ENCODE results near the gene STAMBP.

Gene STAMBP

GRCh38 chr2:73908689-73909652 is 80.2 kb downstream of the STAMBP start:
- DNase-seq: no peak

- DNase-seq: no peak
Observed at GRCh38 chr2:73910873-73911547, 82.2 kb downstream of the STAMBP start.

GRCh38 chr2:73911548-73912208 is 82.9 kb downstream of the STAMBP start:
- no peak for DNase-seq

- no peak for DNase-seq
Observed at GRCh38 chr2:73913414-73914054, 84.8 kb downstream of the STAMBP start.

GRCh38 chr2:73914667-73915066 is 85.9 kb downstream of the STAMBP start:
- DNase-seq: no peak

GRCh38 chr2:73915437-73915993 is 86.8 kb downstream of the STAMBP start:
- DNase-seq: no peak

- no peak for DNase-seq
Observed at GRCh38 chr2:73916666-73917065, 87.9 kb downstream of the STAMBP start.

GRCh38 chr2:73917296-73917695 is 88.5 kb downstream of the STAMBP start:
- DNase-seq: no peak

- no peak for DNase-seq
Observed at GRCh38 chr2:73917696-73918207, 89.0 kb downstream of the STAMBP start.

- no peak for DNase-seq
Observed at GRCh38 chr2:73918856-73919255, 90.1 kb downstream of the STAMBP start.

GRCh38 chr2:73919596-73920228 is 91.0 kb downstream of the STAMBP start:
- no peak for DNase-seq

GRCh38 chr2:73920577-73921545 is 92.1 kb downstream of the STAMBP start:
- DNase-seq: no peak

- no peak for DNase-seq
Observed at GRCh38 chr2:73921581-73921980, 92.8 kb downstream of the STAMBP start.

- no peak for DNase-seq
Observed at GRCh38 chr2:73922681-73923080, 93.9 kb downstream of the STAMBP start.

Data from DMS79 treated with DMSO at 0.1 percent for 48 hours (cell line).